ENCODE measurements around the gene SHH. TPM values are rescaled to one million over a fixed set of nuclear protein-coding genes. Genes with fewer than 3 reads are reported as not detected.

The SHH gene
- total and polyA plus RNA-seq, 2 of the 4 experiments (the other 2 are of a cell fraction), result under 0.01 to 0.03 TPM

DNA sequence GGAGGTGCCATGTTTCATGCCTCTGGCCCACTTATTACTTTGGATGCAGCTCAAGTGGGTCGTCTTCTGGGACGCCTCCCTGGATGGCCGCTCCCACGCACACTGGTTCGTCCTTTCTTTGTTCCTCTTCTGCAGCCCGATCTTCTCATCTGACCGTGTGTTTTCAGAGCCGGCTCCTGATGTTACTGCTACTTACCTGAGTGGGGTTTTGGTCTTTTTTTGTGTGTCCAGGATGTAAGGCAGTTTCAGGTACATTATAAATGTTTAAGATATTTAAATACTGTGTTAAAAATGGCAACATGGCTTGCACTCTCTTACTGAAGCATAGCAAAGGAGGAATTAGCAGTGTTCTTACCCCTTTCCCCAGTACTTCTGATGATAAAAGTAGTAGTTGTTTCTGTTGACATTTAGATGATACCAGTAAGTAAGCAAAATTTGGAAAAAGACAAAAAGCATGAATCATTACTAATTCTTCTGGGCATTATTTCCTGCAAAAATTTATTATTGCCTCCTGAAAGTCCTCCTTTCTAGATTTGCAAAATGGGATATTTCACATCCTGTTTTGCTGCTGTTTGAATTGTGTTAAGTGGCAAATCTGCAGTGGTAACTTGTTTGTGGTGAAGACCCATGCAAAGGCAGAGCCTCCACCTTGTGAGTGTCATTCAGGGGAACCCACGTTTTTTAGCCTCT, 59.4 kb downstream of the SHH start:
- no peak overlapping the region for H3K4me2 ChIP-seq (ENCODE audit: low read depth, low read length)
- H3K4me1 ChIP-seq (ENCODE audit: control insufficient read depth, insufficient read depth, low read length), result 0 out of 2 replicates have a peak, but pooled peaks cover 2% of the 10 kb centered on the region
- no peak overlapping the region for H2BK120ac ChIP-seq (ENCODE audit: low read depth, low read length)
- no peak overlapping the region for H3K18ac ChIP-seq (ENCODE audit: low read depth, low read length)
- H3K79me1 ChIP-seq (ENCODE audit: low read depth in 1 of 2, low read length in 2 of 2), result peaks cover 24 to 63% of the 10 kb centered on the region in 2 experiments
- no peak overlapping the region for H3K14ac ChIP-seq (replicated peaks; ENCODE audit: low read depth, low read length)
- no peak overlapping the region for H2AFZ ChIP-seq (replicated peaks; ENCODE audit: low read length, poor library complexity)
- DNase-seq, result no peak
- H3K23ac ChIP-seq (ENCODE audit: low read depth, low read length), result no peak overlapping the region
- ATAC-seq (ENCODE audit: low read depth), result no peak
- no peak overlapping the region for H2BK20ac ChIP-seq (ENCODE audit: low read depth, low read length)
- no peaks in the 10 kb centered on the region for H3K9me3 ChIP-seq (ENCODE audit: control insufficient read depth, insufficient read depth, low read length)
- no peak overlapping the region for H3K56ac ChIP-seq (ENCODE audit: extremely low read depth, insufficient read depth, low read length)
- H4K91ac ChIP-seq (ENCODE audit: insufficient read depth, low read depth, low read length), result no peak overlapping the region
- no TSS peak for BruUV-seq (replicated peaks)
- no peak overlapping the region for H4K5ac ChIP-seq (ENCODE audit: low read depth, low read length)
- TF ChIP-seq, protein P1, sequence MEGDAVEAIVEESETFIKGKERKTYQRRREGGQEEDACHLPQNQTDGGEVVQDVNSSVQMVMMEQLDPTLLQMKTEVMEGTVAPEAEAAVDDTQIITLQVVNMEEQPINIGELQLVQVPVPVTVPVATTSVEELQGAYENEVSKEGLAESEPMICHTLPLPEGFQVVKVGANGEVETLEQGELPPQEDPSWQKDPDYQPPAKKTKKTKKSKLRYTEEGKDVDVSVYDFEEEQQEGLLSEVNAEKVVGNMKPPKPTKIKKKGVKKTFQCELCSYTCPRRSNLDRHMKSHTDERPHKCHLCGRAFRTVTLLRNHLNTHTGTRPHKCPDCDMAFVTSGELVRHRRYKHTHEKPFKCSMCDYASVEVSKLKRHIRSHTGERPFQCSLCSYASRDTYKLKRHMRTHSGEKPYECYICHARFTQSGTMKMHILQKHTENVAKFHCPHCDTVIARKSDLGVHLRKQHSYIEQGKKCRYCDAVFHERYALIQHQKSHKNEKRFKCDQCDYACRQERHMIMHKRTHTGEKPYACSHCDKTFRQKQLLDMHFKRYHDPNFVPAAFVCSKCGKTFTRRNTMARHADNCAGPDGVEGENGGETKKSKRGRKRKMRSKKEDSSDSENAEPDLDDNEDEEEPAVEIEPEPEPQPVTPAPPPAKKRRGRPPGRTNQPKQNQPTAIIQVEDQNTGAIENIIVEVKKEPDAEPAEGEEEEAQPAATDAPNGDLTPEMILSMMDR (conservative IDR thresholded peaks at IDR 0.05; ENCODE audit: low read depth, low read length), result no peak
- TF ChIP-seq RAD21 (IDR thresholded peaks at IDR 0.05; ENCODE audit: low read length) (no peak), NFE2L2 (IDR thresholded peaks at IDR 0.05; ENCODE audit: low read depth, low read length) (no peak), BHLHE40 (IDR thresholded peaks at IDR 0.05; ENCODE audit: low read depth, low read length) (no peak), POLR2A (IDR thresholded peaks at IDR 0.05; ENCODE audit: low read depth, low read length) (no peak), RCOR1 (IDR thresholded peaks at IDR 0.05; ENCODE audit: insufficient replicate concordance, low read length) (no peak), MAFK (IDR thresholded peaks at IDR 0.05; ENCODE audit: low read depth, low read length) (no peak), CEBPB (IDR thresholded peaks at IDR 0.05; ENCODE audit: low read depth, low read length) (no peak), MXI1 (IDR thresholded peaks at IDR 0.05; ENCODE audit: borderline replicate concordance, low read depth, low read length) (no peak), CHD1 (IDR thresholded peaks at IDR 0.05; ENCODE audit: low read depth, low read length) (no peak), RFX5 (IDR thresholded peaks at IDR 0.05; ENCODE audit: low read depth, low read length) (no peak), MAZ (IDR thresholded peaks at IDR 0.05; ENCODE audit: borderline replicate concordance, low read depth, low read length) (no peak), FOS (IDR thresholded peaks at IDR 0.05; ENCODE audit: low read depth, low read length) (no peak), SMC3 (IDR thresholded peaks at IDR 0.05; ENCODE audit: low read depth, low read length) (no peak)
- TF ChIP-seq, protein P2, sequence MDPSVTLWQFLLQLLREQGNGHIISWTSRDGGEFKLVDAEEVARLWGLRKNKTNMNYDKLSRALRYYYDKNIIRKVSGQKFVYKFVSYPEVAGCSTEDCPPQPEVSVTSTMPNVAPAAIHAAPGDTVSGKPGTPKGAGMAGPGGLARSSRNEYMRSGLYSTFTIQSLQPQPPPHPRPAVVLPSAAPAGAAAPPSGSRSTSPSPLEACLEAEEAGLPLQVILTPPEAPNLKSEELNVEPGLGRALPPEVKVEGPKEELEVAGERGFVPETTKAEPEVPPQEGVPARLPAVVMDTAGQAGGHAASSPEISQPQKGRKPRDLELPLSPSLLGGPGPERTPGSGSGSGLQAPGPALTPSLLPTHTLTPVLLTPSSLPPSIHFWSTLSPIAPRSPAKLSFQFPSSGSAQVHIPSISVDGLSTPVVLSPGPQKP (IDR thresholded peaks at IDR 0.05; ENCODE audit: borderline replicate concordance, low read depth, low read length), result no peak
- TF ChIP-seq, protein P3, sequence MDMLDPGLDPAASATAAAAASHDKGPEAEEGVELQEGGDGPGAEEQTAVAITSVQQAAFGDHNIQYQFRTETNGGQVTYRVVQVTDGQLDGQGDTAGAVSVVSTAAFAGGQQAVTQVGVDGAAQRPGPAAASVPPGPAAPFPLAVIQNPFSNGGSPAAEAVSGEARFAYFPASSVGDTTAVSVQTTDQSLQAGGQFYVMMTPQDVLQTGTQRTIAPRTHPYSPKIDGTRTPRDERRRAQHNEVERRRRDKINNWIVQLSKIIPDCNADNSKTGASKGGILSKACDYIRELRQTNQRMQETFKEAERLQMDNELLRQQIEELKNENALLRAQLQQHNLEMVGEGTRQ (IDR thresholded peaks at IDR 0.05; ENCODE audit: low read depth, low read length), result no peak
- ChIA-PET CTCF (no interaction called here), POLR2A (ENCODE audit: unreplicated experiment) (no interaction called here)
- 92% methylated on average over 4 of the region's 9 CpGs; no CpG with 5 or more reads in 1 of the 2 experiments for WGBS, 2 experiments (ENCODE audit: extremely low coverage in 2 of 2, insufficient read length in 1 of 2)
- H2BK15ac ChIP-seq (ENCODE audit: low read depth, low read length), result no peak overlapping the region
- in situ Hi-C loops (cut with MboI; ENCODE audit: low sequenced_read_pairs) (loop anchor here (10.0 to 25.0 kb wide), 2 partner anchors 148 to 366 kb away; no protein-coding TSS in a partner anchor), intact Hi-C loops (cut with micrococcal nuclease) (no loop called here), dilution Hi-C loops (cut with HindIII; ENCODE audit: low sequenced_read_pairs, unreplicated experiment) (no loop called here)
- peaks cover 49% of the 10 kb centered on the region for H4K20me1 ChIP-seq (ENCODE audit: insufficient read depth, low read length)
- H2AK5ac ChIP-seq (ENCODE audit: low read depth, low read length), result no peak overlapping the region
- no peak overlapping the region for H2BK5ac ChIP-seq (ENCODE audit: low read depth, low read length, poor library complexity, severe bottlenecking)
- no peak overlapping the region for H3K27ac ChIP-seq (ENCODE audit: insufficient read depth, low read length)
- no peak overlapping the region for H2AK9ac ChIP-seq (replicated peaks; ENCODE audit: low read depth, low read length, poor library complexity)
- H3K9ac ChIP-seq (ENCODE audit: low read depth, low read length), result no peak overlapping the region
- H3K27me3 ChIP-seq (ENCODE audit: control insufficient read depth, insufficient read depth, low read length), result no peaks in the 10 kb centered on the region
- H3K4ac ChIP-seq (ENCODE audit: low read depth, low read length), result no peak overlapping the region
- peaks cover 16% of the 10 kb centered on the region; the same call in 1 of the 2 replicates for H3K9me1 ChIP-seq (ENCODE audit: insufficient read depth, low read length)
- no peak overlapping the region for H4K8ac ChIP-seq (ENCODE audit: low read depth in 2 of 2, low read length in 2 of 2)
- H3K36me3 ChIP-seq (ENCODE audit: control insufficient read depth, insufficient read depth, low read length), result peaks cover 4% of the 10 kb centered on the region; the same call in 1 of the 2 replicates
- no peak overlapping the region for H3K4me3 ChIP-seq (ENCODE audit: insufficient read depth, low read depth, low read length)
